Mucosa of descending colon (tissue), 3 donors: ENCODE results near the gene PITPNC1. TPM values are rescaled to one million over a fixed set of nuclear protein-coding genes. Genes with fewer than 3 reads are reported as not detected.

Experiments
- ATAC-seq: fragments of 200-7000 bp; cut with Tn5 transposase; one replicate; pipeline ENCODE4 v1.9.1; 2020; ENCODE audit warnings: mild to moderate bottlenecking, moderate library complexity
- DNase-seq, 3 donors: peaks; one replicate each; pipeline ENCODE4 v3.0.0-alpha.2; 2020
- H3K36me3 ChIP-seq: fragments of 200-600 bp; one replicate; pipeline ENCODE4 v1.8.0; 2021; ENCODE audit warnings: low read depth, mild to moderate bottlenecking
- H3K4me1 ChIP-seq: fragments of 200-600 bp; one replicate; pipeline ENCODE4 v1.8.0; 2021; ENCODE audit warnings: low read depth, mild to moderate bottlenecking
- H3K4me3 ChIP-seq: fragments of 200-600 bp; one replicate; pipeline ENCODE4 v1.8.0; 2021; ENCODE audit warnings: mild to moderate bottlenecking
- H3K9me3 ChIP-seq: fragments of 200-600 bp; one replicate; pipeline ENCODE4 v1.8.0; 2021; ENCODE audit warnings: mild to moderate bottlenecking
- intact Hi-C, 2 donors: fragments of 100-400 bp; cut with DNase I in 1 of 2; cut with micrococcal nuclease in 1 of 2; formaldehyde crosslinking; loops; one replicate each; pipeline versions ENCODE4 v1.11.0 to v1.11.1; 2022; cut with DNase I, micrococcal nuclease
- total RNA-seq, 3 donors: library from RNA; stranded (reverse); fragmentation: NEBNext Ultra II Directional in 2 of 3; extraction: Animal tissue kit (Norgen Biotek cat#: 25700) in 2 of 3; gene quantifications; one replicate each; pipeline versions ENCODE4 v1.2.1 to v1.2.4, GENCODE V29; 2021 to 2023
- TF ChIP-seq, protein P1 (sequence below): fragments of 200-600 bp; IDR thresholded peaks from one replicate; pipeline ENCODE4 v1.8.0; 2022; ENCODE audit warnings: antibody characterized with exemption, mild to moderate bottlenecking
- donor health status: DM: no; HTN: no; CAD: no; lungs with moderate emphysema.
- donor health status: DM: no; HTN: no; CAD: no.
- donor health status: DM: no; HTN: yes; CAD: no.

Gene PITPNC1
- total RNA-seq, 3 donors from 2014 or later, result 10.7 to 11.4 (median 10.9) TPM

DNA sequence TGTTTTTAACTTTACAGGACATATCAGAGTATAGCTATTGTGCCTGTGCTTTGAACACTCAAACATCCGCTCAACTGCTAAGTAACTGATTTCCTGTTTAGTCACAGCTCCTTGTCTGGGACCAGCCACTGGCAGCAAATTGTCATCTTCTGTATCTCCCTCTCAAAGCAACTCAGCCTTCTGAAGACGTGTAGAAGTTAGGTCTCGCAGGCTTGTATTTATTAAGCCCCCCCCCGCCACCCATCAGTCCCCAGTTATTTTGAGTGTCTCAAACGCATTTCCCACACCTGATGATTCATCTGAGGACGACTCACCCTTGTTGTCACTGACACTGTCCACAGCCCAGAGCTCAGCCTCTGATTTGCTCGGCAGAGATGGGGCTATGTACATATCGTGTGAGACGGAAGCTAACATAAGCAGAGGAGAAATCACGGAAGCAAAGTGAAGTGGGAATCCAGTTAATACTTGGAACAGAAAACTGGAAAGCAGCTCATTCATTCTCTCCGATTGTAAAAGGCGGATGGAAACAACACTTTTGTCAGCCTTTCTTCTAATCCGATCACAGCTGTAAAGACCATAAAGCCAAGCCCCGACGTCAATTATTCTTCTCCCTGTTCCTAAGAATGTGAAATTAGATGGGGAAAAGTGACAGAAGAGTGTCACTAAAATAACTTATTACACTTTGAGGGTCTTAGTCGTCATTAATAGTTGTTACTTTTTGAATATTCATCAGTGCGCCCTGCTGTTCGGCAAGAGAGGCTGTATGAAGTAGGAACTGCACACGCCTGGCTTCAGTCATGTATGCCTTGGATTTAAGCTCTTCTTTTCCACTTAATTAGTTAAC, 64.2 kb downstream of the PITPNC1 start:
- ATAC-seq, result peak; percentile 92
- H3K9me3 ChIP-seq, result no peaks in the 10 kb centered on the region
- intact Hi-C loops, result no loop called here
- TF ChIP-seq, protein P1, sequence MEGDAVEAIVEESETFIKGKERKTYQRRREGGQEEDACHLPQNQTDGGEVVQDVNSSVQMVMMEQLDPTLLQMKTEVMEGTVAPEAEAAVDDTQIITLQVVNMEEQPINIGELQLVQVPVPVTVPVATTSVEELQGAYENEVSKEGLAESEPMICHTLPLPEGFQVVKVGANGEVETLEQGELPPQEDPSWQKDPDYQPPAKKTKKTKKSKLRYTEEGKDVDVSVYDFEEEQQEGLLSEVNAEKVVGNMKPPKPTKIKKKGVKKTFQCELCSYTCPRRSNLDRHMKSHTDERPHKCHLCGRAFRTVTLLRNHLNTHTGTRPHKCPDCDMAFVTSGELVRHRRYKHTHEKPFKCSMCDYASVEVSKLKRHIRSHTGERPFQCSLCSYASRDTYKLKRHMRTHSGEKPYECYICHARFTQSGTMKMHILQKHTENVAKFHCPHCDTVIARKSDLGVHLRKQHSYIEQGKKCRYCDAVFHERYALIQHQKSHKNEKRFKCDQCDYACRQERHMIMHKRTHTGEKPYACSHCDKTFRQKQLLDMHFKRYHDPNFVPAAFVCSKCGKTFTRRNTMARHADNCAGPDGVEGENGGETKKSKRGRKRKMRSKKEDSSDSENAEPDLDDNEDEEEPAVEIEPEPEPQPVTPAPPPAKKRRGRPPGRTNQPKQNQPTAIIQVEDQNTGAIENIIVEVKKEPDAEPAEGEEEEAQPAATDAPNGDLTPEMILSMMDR, result no peak
- no peak overlapping the region for H3K4me3 ChIP-seq
- DNase-seq, result peak in 2 of 3 donors; percentile 47 to 63
- no peaks in the 10 kb centered on the region for H3K4me1 ChIP-seq
- H3K36me3 ChIP-seq, result no peaks in the 10 kb centered on the region

DNA sequence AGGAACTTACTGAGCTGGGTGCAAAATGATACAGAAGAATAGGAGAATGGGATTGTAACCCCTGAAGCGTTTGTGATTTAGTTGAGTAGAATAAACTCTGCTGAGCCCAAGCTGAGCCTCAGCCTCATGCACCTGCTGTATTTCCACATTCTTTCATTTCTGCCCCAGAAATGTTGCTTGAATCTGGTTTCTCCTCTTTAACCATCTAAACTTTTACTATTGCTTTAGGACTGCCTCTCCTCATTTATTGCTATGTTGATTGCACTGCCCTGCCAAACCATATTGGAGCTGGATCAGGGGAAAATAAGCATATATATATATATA, 64.8 kb downstream of the PITPNC1 start:
- DNase-seq, result no peak
- Histone ChIP-seq H3K9me3 (no peaks in the 10 kb centered on the region), H3K4me3 (no peak overlapping the region), H3K36me3 (no peaks in the 10 kb centered on the region), H3K4me1 (no peaks in the 10 kb centered on the region)
- no peak for ATAC-seq
- TF ChIP-seq, protein P1, result no peak
- intact Hi-C loops, result no loop called here

DNA sequence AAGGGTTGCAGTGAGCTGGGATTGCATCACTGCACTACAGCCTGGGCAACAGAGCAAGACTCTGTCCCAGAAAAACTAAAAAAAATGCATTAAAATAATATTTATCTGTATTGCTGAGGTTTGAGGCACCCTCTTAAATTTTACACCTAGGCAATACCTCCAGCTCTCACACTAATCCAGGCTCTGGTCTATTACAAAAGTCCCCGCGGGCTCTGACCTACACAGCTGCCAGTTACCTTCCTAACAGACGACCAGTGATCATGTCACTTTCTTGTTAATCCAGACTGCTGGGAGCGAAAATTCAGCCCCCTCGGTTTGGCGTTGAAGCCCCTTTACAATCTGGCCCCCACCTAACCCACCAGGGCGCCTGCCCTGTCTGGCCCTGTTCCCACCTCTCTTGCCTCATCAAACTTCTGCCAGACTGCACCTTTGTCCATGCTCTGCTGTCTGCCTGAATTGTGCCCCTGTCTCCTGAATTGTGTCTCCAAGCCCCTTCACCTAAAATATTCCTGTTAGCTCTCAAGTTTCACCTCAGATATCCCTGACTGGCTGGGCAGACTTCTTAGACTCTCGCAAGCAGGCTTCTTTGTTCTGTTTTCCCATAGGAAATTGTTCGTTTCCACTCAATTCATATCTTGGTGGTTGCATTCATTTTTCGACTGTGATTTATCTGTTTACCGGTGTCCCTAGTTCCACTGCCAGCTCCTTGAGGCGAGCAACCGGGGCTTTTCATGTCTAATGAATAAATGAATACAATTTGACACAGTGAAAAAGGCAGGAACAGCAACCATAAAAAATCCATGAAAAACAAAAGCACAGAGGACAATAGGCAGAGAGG, 65.9 kb downstream of the PITPNC1 start:
- DNase-seq (no peak), ATAC-seq (no peak)
- Histone ChIP-seq H3K36me3 (no peaks in the 10 kb centered on the region), H3K9me3 (no peaks in the 10 kb centered on the region), H3K4me3 (no peak overlapping the region), H3K4me1 (no peaks in the 10 kb centered on the region)
- TF ChIP-seq, protein P1, result no peak
- intact Hi-C loops, result no loop called here

GRCh38 chr17:67443931-67444595, 67.0 kb downstream of the PITPNC1 start:
- TF ChIP-seq, protein P1, result no peak
- no peak for ATAC-seq
- no peak overlapping the region for H3K4me3 ChIP-seq
- H3K36me3 ChIP-seq, result no peaks in the 10 kb centered on the region
- no peak for DNase-seq
- H3K9me3 ChIP-seq, result no peaks in the 10 kb centered on the region
- no peaks in the 10 kb centered on the region for H3K4me1 ChIP-seq
- intact Hi-C loops, result no loop called here

- intact Hi-C loops, result no loop called here
- no peak overlapping the region for H3K4me3 ChIP-seq
- H3K9me3 ChIP-seq, result no peaks in the 10 kb centered on the region
- ATAC-seq (no peak), DNase-seq (no peak)
- TF ChIP-seq, protein P1, result no peak
- H3K4me1 ChIP-seq, result no peaks in the 10 kb centered on the region
- H3K36me3 ChIP-seq, result no peaks in the 10 kb centered on the region
Measured at GRCh38 chr17:67448449-67448848, 71.4 kb downstream of the PITPNC1 start.
